Retinal pigment epithelial cell (primary cell): ENCODE data around the gene FZR1.

ENCODE experiments used
- DNase-seq: peaks from one replicate; pipeline ENCODE4 v3.0.0-alpha.2; 2010; ENCODE audit warnings: low read depth
- H3K4me3 ChIP-seq: 2 replicates; pipeline ENCODE4 v1.5.1; 2011; ENCODE audit warnings: mild to moderate bottlenecking, low read length, control low read depth, moderate library complexity
- CTCF ChIP-seq: conservative IDR thresholded peaks from 2 replicates; pipeline ENCODE4 v1.5.1; 2011; ENCODE audit warnings: low read depth, low read length, control low read depth, inconsistent platforms

The FZR1 gene

GRCh38 chr19:3517638-3518037, 11.5 kb downstream of the FZR1 start:
- DNase-seq = no peak
- TF ChIP-seq CTCF = no peak
- no peak overlapping the region for H3K4me3 ChIP-seq

- no peak for DNase-seq
- no peak overlapping the region for H3K4me3 ChIP-seq
- no peak for TF ChIP-seq CTCF
Measured at GRCh38 chr19:3518255-3518654, 12.1 kb downstream of the FZR1 start.

GRCh38 chr19:3518659-3519058, 12.5 kb downstream of the FZR1 start:
- H3K4me3 ChIP-seq = no peak overlapping the region
- no peak for TF ChIP-seq CTCF
- DNase-seq = no peak

GRCh38 chr19:3519126-3519525, 13.0 kb downstream of the FZR1 start:
- DNase-seq = no peak
- no peak for TF ChIP-seq CTCF
- H3K4me3 ChIP-seq = no peak overlapping the region

GRCh38 chr19:3520166-3521103, 14.3 kb downstream of the FZR1 start:
- H3K4me3 ChIP-seq = no peak overlapping the region
- no peak for DNase-seq
- TF ChIP-seq CTCF = no peak

GRCh38 chr19:3521104-3521445, 15.0 kb downstream of the FZR1 start:
- no peak overlapping the region for H3K4me3 ChIP-seq
- TF ChIP-seq CTCF = no peak
- DNase-seq = no peak
